Stimulated activated CD8-positive, alpha-beta memory T cell treated with anti-CD3 and anti-CD28 coated beads, Interleukin-2, amount 100 ng/mL, for 1 hour (primary cell): ENCODE results near the gene AMY2B.
"Not testable (repeated sequence)": the region's sequence is repeated elsewhere in the genome, so short reads cannot be mapped to it uniquely, and the experiment has no call there.

Source experiments
- DNase-seq, 2 donors: peaks; one replicate each; pipeline ENCODE4 v3.0.0-alpha.2; 2020; ENCODE audit warnings: low read depth in 2 of 2

AMY2B gene

DNA sequence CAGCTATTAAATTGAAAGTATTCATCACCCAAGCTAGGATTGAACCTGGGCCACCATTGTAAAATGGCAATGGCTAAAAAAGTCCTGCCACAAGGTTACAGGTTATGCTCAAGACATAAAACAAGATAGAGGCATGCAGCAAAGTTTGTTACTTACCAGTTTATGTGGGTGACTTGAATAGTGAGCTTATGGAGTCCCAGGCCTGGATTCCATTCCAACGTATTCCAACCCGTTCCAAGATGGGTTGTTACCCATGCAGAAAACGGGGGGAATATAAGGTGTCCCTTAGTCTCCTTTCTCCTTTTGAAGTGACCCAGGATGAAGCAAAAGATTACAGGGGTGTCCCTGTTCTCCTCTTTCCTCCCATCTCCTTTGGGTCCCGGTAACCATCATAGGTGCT is 56.0 kb downstream of the AMY2B start:
- DNase-seq = not testable (repeated sequence)
